Left lobe of liver (tissue), 2 donors: ENCODE data around the gene NXPH1. TPM values are rescaled to one million over a fixed set of nuclear protein-coding genes. Genes with fewer than 3 reads are reported as not detected.

Experiments used
- ATAC-seq: fragments of 200-7000 bp; cut with Tn5 transposase; one replicate; pipeline ENCODE4 v1.9.1; 2020; ENCODE audit warnings: mild to moderate bottlenecking, moderate library complexity
- DNase-seq: peaks from one replicate; pipeline ENCODE4 v3.0.0-alpha.2; 2020; ENCODE audit warnings: low spot score
- total RNA-seq: library from RNA; stranded (reverse); gene quantifications from one replicate; pipeline ENCODE4 v1.2.1, GENCODE V29; 2021
- donor health status: DM: no; HTN: no; CAD: no; lungs with moderate emphysema.
- donor health status: DM: no; HTN: yes; CAD: no.

NXPH1 gene
- total RNA-seq, 1 donor from 2014 or later = not detected

DNA sequence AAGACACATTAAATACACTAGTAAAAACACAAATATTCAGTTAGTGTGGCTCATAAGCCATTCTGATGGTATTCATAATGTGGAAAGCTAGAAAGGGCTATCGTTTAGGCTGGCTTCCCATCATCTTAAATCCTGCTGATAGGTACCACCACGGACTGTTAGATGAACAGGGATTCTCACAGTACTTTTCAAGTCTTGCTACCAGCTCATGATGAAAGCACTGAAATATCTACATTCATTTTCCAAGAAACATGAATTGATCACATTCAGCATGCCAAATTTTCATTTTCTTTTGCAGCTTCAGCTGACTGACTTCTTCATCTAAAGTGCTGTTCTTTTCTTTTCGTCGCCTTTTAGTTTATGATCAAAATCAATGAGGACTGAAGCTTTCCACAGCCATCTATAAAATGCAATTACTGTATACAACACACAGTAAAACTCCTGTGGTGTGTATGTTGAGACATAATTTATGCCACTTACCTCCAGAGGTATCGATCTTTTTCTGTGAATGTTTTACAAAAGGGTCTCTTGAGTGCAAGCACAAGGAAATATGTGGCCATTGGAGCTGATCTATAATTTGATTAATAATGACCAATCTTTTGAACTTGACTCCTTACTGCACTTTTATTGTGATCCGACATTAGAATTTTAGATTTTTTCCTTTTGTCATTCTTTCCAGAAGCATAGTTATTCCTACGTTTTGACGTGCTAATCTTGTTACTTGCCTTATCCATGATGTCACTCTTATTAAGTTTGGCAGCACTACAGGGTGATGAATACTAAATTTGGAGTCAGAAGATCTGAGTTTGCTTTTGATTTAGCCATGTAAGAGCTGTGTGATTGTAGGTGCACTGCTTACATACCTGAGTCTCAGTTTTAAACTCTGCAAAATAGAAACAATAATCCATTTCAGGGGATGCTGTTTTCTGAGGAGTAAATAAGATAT lies 58.4 kb downstream of the NXPH1 start:
- no peak for ATAC-seq
- no peak for DNase-seq

DNA sequence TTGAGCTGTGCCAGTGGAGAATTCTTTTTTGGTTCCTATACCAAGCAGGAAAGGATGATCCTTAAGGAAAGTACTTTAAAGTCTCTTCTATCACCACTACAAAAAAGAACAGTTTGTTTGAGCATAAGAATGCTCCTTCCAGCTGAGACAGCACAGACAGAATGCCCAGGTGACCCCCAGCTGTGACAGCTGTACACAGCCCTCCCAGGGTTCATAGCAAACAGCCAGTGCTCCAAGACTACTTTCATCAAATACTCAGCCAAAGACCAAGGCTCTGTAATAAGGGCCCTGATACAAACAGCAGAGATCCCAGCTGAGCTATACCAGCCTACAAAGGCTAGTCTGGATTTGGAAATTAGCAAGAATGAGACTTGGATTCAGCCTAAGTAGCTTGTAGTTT lies 65.7 kb downstream of the NXPH1 start:
- DNase-seq (no peak), ATAC-seq (no peak)

DNA sequence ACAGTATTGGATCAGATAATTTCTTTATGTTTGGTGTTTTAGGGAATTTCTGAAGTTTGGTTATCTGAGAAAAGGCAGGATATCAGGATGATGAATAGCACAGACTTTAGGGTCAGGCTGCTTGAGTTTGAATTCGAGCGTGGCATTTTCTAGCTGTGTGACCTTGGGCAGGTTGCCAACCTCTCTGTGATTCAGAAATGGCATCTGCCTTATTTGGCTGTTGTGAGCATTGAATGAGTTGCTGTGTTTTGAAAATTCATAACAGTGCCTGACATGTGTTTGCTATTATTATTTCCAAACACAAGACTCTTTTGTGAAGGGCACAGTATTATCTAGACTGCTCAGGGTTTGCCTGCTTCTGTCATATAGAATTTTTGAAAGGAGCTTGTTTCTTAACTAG lies 66.9 kb downstream of the NXPH1 start:
- ATAC-seq (no peak), DNase-seq (no peak)

DNA sequence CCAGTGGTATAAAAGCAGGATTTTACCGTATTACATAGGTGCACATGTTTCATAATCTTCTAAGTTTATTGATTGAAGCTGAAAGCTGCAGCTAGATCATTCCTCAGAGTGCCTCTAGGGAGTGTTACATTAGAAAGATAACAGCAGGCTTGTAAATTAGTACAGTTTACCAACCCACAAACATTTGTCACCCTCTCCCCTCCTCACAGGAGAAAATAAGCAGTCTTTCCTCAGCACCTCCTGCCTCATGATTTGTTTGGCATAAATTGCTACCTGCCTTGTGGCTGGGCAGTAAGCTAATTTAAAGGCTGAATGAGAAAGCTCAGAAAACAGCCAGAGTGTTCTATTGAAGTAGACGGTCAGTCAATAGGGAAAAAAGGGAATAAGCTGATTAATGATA lies 74.2 kb downstream of the NXPH1 start:
- DNase-seq = no peak
- ATAC-seq = no peak

DNA sequence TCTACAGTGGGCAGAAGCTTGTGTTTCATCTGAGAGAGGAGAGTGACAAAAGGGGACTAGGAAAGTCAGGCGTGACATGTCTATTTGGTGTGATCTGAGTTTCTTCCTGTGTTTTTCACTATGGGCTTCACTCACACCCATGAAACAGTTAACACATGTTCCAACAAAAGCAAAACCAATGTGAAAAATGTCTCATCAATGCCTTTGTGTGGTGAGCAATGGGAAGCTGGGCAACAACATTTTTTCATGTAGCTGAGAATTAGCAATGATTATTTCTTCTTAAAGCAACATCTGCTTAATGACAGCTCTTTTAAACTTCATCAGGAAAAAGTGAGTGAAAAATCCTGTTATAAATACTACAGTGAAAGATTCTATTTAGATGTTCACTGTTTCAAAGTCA lies 76.2 kb downstream of the NXPH1 start:
- DNase-seq = no peak
- no peak for ATAC-seq

DNA sequence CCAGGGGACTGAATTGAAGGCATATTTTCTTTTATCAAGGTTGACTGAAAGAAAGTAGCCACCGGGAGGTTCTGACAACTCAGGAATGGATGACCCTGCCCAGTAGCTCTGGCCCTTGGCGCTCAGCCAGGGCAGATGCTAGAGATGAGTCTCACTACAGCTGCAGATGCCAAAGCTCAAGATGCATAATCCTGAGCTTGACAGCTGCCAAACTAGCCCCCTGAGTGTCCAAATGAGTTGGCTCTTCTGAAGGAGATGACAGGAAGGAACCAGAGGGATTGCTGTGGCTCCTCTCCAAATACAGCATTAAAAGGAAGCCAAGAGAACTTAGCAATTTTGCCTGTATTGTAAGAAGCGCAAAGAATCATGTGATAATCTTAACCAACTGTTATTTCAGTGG lies 78.4 kb downstream of the NXPH1 start:
- DNase-seq = no peak
- ATAC-seq = no peak

DNA sequence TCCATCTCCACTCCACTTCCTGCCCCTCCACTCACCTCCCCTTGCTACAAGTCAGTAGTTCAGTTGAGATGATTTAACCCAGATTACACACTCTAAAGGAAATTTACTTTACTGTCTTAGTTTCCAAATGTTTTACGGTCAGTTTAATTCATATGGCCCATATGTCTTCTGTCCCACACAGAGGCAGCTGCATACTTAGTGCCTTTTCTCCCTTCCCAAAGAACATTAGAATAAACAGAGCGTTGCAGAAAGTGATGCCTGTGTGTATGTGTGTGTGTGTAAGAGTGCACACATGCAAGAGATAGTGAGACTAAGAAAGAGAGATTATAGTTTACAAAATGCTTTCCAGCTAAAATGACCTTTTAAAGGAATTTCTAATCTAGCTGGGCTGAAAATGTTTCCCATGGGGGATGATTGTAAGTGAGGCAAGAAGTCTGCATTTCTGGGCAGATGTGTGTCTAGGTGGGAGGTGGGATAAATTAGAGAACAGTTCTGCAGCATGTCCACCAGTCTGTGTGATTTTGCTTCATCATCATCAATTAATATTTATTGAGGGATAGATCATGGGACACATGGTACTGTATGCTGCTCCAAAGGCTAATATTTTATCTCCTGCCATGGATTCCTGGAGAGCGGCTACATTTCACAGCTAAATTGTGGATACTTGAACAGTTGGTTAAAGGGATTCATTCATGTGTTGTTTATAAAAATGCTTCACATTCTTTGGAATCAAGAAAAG lies 81.5 kb downstream of the NXPH1 start:
- no peak for ATAC-seq
- no peak for DNase-seq

DNA sequence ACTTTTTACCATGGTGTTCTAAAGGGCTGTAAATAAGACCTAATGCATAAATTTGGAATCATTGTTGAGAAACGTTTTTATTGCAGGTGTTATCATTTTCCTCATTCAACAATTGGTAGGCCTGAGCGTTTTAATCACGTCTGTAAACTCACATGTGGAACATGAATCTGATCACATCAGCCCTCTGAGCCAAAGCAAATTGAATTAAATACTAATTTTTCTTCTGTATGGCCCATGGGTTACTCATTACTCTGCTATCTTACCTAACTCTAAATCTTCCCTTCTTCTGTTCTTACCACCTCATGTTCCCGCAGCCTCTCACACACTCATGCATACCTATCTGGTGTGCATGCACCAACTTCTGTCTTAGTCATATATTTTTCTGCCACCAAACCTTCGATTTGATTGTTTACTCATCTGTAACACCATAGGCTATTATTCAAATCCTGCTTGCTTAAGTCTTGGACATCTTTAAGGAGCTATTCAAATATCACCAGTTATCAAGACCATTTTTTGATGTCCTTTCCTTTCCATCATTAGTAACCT lies 82.3 kb downstream of the NXPH1 start:
- ATAC-seq = no peak
- no peak for DNase-seq

DNA sequence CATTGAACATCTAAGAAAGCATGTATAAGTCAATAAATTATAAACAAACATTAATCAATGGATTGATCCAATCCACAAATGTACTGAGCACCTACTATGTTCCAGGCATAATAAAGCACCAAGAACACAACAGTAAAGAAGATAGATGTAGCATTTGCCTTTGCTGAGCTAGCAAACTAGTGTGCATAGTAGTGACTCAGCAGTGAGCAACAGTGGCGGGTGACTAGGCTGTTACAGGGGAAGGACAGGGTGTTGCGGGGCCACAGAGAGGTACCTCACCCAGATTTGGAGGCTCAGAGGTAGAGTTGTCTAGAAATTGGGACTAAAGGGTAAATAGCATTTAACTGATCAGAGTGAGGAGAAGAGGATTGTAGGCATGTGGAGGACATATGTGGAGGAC lies 83.6 kb downstream of the NXPH1 start:
- ATAC-seq = no peak
- no peak for DNase-seq

DNA sequence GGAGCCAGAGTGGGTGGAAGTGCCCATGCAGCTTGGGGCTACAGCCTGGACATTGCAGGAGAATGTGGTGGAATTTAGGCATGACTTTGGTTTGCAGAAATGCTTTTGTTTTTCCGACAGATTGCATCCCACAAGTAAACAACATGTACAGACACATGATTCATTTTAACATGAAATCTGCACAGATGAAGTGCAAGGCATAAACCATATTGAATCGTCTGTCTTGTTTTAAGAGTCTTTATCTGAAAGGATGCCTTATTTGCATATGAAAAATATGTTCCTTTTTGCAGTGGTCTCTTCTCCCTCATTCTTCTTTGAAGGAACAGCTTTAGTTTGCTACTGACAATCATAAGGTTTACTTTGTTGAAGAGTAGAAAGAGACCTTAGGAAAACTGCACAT lies 94.9 kb downstream of the NXPH1 start:
- ATAC-seq = no peak
- no peak for DNase-seq

DNA sequence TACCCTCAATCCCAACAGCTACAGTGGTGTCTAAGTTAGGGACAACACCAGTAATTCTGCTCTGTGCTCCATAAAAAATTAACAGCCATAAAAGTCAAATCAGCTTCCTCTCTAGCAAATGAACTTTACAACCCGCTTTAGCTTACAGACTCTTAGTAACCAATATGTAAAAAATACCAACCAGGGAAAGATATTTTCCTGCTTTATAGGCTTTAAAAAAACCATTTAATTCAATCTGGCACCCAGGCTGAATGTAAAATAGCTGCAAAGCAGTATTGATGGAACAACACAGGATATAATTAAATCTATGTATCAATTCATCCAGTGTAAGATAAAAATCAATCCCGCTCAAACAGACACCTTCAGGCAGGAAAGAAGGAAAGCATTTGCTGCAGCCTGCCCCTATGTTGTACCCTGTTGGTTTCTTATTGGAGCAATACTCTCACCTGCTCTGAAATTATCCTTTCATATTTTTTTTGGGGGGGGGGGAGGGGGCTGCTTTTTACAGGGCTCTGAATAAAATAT lies 98.6 kb downstream of the NXPH1 start:
- DNase-seq = no peak
- no peak for ATAC-seq

DNA sequence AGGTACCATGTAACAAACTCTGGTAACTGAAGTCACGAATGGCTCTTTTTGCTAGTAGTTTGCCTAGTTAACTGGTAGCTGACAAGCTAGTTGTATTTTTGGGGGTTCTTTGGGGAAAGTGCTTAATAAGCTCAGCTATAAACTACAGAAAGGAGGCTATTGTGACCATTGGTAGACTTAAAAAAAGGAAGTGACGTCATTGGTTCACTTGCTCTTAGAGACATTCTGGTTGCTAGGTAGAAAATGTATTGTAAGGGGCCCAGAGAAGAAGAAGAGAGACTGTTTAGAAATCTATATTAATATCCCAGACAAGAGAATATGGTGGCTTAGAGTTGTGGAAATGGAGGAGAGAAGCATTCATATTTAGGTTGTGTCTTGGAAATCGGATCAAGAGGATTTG lies 103.0 kb downstream of the NXPH1 start:
- no peak for ATAC-seq
- no peak for DNase-seq

DNA sequence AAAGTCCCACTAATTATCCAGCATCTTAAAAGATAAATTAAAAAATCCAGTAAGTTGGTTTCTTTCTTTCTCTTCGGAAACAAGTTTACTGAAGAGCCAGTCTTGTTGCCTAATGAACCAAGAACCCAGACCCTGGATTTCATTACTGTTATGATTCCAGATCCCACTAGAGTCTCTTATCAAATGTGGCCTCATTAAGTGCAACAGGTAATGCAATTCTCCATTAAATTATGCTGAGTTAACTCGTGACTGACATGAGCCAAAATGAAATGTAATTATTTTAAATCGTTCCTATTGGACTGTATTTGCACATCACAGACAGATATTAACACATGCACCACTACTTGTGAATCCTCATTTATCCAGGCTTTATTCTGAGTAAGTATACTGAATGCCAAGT lies 115.6 kb downstream of the NXPH1 start:
- DNase-seq (no peak), ATAC-seq (no peak)

DNA sequence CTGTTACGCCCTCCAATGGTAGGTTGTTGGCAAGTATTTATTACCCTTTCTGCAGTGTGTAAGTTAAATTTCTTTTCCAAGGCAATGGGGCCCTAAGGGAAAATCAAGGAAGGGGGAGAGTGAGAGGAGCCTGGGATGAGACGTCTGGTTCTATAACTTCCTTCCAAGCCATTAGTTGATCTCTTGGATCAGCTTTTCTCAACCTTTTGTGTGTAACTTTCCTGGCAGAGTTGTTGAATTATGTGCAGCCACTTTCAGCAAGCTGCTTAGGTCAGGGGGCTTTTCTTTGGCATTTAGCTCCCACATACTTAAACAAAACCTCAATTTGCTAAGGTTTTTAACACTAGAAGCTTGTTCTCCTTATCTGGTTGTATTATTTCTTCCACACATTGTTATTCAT lies 127.1 kb downstream of the NXPH1 start:
- DNase-seq (no peak), ATAC-seq (no peak)

DNA sequence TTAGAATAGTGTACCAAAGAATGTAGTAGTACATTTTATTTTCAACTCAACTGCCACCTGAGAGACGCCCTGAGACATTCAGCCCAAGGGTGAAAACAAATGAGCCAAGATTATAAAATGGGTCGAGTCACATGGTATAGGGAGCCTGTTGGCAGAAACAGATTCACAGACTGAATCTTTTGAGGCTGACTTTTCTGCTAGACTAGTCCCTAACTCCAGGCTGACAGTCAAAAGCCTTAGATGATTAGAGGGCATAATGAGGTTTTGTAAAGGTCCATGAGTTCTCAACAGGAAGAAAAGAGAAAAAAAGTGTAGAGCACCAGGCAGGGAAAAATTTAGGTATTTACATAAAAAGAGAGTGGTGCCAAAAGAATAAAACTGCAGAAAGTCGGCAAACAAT lies 128.0 kb downstream of the NXPH1 start:
- ATAC-seq = no peak

DNA sequence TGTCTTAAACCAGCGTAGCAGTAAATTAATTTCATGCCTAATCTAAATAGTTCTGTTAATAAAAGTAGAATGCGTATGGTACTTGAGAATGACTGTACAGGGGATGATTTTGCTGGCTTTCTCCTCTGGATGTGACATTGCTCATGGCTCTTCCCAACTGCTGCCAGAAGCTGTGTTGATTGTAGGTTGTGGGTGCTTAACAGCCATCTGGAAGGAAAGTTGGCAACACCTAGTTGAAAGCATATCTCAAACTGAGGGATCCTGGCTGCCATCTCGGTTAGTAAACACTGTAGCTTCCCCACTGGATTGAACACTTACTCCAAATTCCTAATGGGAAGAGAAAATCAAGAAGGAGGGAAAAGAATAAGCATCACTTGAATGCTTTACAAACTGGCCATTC lies 130.9 kb downstream of the NXPH1 start:
- ATAC-seq (no peak), DNase-seq (no peak)

More for the DNA sequence above, 128.0 kb downstream of the NXPH1 start:
- DNase-seq = no peak

DNA sequence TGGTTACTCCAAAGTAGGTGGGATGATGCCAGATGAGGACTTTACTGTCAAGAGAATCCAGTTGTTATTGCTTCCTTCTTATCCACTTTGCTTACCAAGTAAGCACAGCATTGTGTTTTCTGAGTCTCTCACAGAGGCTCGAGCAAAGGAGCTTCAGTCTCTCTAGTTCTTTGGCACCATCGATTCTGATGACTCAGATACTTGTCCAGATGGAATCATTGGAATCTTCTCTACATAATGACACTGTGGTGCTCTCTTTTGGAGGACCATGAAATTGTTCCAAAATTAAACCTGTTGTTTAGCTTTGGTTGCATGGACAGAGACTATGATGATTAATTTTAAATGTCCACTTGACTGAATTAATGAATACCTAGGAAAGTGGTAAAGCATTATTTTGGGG lies 132.6 kb downstream of the NXPH1 start:
- DNase-seq (no peak), ATAC-seq (no peak)

DNA sequence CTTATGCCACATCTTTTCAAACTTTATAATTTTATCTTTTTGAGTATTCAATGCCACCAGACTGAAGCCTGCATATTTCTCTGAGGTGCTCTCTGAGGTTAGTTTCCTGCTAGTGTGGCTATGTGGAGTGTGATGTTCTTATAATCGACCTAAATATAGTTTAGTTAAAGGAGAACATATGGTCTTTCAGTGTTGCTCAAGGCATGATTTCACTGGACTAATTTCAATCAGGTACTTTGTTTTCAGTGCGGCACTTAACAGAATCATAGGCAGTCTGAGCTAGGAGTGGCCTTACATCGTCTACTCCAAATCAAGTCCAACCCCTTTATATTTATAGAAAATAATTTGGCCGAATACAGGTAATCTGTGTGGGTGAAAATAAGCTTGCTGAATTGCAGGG lies 134.2 kb downstream of the NXPH1 start:
- ATAC-seq (no peak), DNase-seq (no peak)

DNA sequence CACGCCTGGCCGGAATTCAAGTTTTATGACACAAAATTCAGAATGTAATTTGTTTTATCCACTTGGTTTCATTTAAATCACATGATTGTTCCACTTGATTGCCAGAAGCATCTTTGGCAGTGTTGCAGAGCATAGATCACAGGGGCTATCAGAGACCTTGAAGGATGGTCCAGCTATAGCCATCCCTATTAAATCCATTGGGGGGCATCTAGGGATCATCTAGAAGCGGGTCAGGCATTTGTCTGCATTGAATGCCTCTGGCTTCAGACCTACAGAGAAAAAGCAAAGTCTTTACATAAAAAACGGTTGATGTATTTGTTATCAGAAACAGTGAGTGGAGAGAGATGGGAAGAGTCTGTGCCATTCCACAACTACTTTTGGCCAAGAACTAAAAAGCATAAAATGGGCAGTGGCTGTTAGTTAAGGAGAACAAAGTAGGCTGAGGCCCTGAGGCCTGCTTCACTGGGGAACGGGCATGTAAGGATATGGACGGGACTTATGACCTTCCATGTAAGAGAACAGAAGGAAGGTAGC lies 146.3 kb downstream of the NXPH1 start:
- no peak for DNase-seq
- no peak for ATAC-seq

DNA sequence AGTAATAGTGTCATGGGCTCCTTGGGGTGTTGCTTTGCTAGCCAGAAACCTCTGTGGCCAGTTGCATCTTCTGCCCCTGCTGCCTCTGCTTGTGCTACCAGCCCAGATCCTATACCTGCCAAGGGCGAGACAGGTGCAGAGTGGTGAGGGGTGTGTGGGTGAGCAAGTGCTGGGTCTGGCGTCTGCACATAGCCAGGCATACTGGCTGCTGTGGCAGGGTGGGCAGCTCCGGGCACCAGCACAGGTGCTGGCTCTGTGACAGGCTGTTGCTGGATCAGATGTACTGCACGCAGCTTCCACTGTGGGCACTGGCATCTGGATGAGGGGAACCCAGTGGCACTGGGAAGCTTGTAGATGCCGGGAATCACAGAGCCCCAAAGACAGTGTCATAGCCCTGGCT lies 148.4 kb downstream of the NXPH1 start:
- ATAC-seq (no peak), DNase-seq (no peak)

DNA sequence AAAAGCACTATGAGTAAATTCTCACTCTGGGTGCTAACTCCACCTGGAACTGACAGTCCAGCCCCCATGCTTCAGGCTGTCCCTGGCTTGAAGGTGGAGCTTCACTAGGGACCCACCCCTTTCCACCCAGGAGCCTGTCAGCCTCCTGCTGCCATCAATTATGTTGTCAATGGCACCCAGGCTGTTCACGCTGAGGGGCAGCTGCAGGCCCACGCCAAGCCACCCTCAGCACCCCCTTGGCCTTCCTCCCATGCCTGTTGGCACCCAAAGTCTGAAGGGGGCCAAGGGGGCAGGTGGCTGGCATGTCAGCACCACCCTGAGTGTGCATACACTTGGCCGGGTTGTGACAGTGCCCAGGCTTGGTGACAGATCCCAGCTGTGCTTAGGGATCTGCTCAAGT lies 149.3 kb downstream of the NXPH1 start:
- no peak for DNase-seq
- ATAC-seq = no peak

DNA sequence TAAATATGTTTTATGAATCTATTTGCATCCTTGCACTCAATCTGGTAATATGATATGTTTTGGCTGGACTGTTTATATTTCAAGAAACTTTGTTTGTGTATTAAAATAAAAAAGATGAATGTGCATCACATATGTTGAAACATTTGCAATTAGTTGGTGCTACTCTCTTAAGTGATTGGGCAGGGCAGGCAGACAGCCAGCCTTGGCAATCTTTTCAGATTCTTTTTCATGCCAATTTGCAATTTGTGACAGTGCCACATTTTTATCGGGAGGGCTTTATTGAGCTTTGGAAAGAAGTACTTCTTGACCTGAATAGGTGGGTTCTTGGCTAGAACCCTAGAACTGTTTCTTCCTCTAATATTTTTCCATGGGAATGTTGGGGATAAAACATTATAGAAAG lies 152.2 kb downstream of the NXPH1 start:
- DNase-seq = no peak

More for the DNA sequence above, 152.2 kb downstream of the NXPH1 start:
- ATAC-seq = no peak
